Neural progenitor cell (in vitro differentiated cells): Measurements from ENCODE around the gene TK1. TPM values are rescaled to one million over a fixed set of nuclear protein-coding genes. Genes with fewer than 3 reads are reported as not detected.

Experiments
- DNase-seq: peaks from one replicate; pipeline ENCODE4 v3.0.0-alpha.2; 2016; ENCODE audit warnings: low spot score
- H2AFZ ChIP-seq: fragments of 200-600 bp; sonication (generic); replicated peaks from 2 replicates; pipeline ENCODE4 v1.6.1; 2016; ENCODE audit warnings: antibody characterized with exemption
- H3F3A ChIP-seq: fragments of 200-600 bp; sonication (generic); 2 replicates; pipeline ENCODE4 v1.6.1; 2016; ENCODE audit warnings: antibody characterized with exemption, low read depth
- H3K27ac ChIP-seq: fragments of 200-600 bp; sonication (generic); 2 replicates; pipeline ENCODE4 v1.5.1; 2016; ENCODE audit warnings: mild to moderate bottlenecking
- H3K27me3 ChIP-seq: fragments of 200-600 bp; sonication (generic); 2 replicates; pipeline ENCODE4 v1.6.1; 2016; ENCODE audit warnings: mild to moderate bottlenecking, moderate library complexity
- H3K36me3 ChIP-seq: fragments of 200-600 bp; sonication (generic); 2 replicates; pipeline ENCODE4 v1.5.1; 2016
- H3K4me1 ChIP-seq: fragments of 200-600 bp; sonication (generic); 2 replicates; pipeline ENCODE4 v1.6.1; 2016; ENCODE audit warnings: mixed run types
- H3K4me2 ChIP-seq: fragments of 200-600 bp; sonication (generic); 2 replicates; pipeline ENCODE4 v1.6.1; 2016
- H3K4me3 ChIP-seq: fragments of 200-600 bp; sonication (generic); 2 replicates; pipeline ENCODE4 v1.5.1; 2016
- H3K79me2 ChIP-seq: fragments of 200-600 bp; sonication (generic); 2 replicates; pipeline ENCODE4 v1.6.1; 2016; ENCODE audit warnings: low read depth
- H3K9ac ChIP-seq: fragments of 200-600 bp; sonication (generic); 2 replicates; pipeline ENCODE4 v1.6.1; 2016
- H3K9me3 ChIP-seq: fragments of 200-600 bp; sonication (generic); 2 replicates; pipeline ENCODE4 v1.5.1; 2016; ENCODE audit warnings: low read depth
- H4K20me1 ChIP-seq: fragments of 200-600 bp; sonication (generic); 2 replicates; pipeline ENCODE4 v1.6.1; 2016; ENCODE audit warnings: low read depth
- H3K27ac Mint-ChIP-seq: 3 replicates; pipeline ENCODE4 v1.8.0; 2021; ENCODE audit warnings: mixed read lengths
- H3K27me3 Mint-ChIP-seq: 2 replicates; pipeline ENCODE4 v1.8.0; 2022; ENCODE audit warnings: low read depth, mild to moderate bottlenecking, inconsistent platforms, moderate library complexity, mixed read lengths; ENCODE audit not compliant: insufficient read depth
- H3K36me3 Mint-ChIP-seq: 3 replicates; pipeline ENCODE4 v1.8.0; 2021; ENCODE audit warnings: mixed read lengths
- H3K4me1 Mint-ChIP-seq: 3 replicates; pipeline ENCODE4 v1.8.0; 2021; ENCODE audit warnings: mixed read lengths
- H3K4me3 Mint-ChIP-seq: 3 replicates; pipeline ENCODE4 v1.8.0; 2021; ENCODE audit warnings: mild to moderate bottlenecking, moderate library complexity, mixed read lengths
- H3K9me3 Mint-ChIP-seq: 3 replicates; pipeline ENCODE4 v1.8.0; 2020; ENCODE audit warnings: mixed read lengths
- CTCF ChIP-seq: fragments of 200-600 bp; sonication (generic); IDR thresholded peaks from 2 replicates; pipeline ENCODE4 v1.5.1; 2017; ENCODE audit warnings: antibody characterized with exemption, mild to moderate bottlenecking
- EZH2 ChIP-seq: fragments of 200-600 bp; sonication (generic); IDR thresholded peaks from 2 replicates; pipeline ENCODE4 v1.6.1; 2017; ENCODE audit warnings: antibody characterized with exemption, mild to moderate bottlenecking, moderate library complexity
- EZH2phosphoT487 ChIP-seq: fragments of 200-600 bp; sonication (generic); IDR thresholded peaks from 2 replicates; pipeline ENCODE4 v1.6.1; 2017; ENCODE audit warnings: antibody characterized with exemption
- total RNA-seq: library from RNA; depleted of rRNA; stranded (reverse); fragments of >200 nt; gene quantifications from 2 replicates; pipeline ENCODE4 v1.2.3, GENCODE V29; 2015; ENCODE audit warnings: low replicate concordance

The TK1 gene
- total RNA-seq, 1 donor from 2014 or later = 27.3 TPM

- Histone ChIP-seq H3K27ac (no peak overlapping the region), H4K20me1 (peaks cover 22% of the 10 kb centered on the region), H3K27me3 (no peaks in the 10 kb centered on the region), H2AFZ (no peak overlapping the region), H3K4me3 (no peak overlapping the region), H3K9ac (no peak overlapping the region), H3F3A (peaks cover 49% of the 10 kb centered on the region), H3K4me1 (no peaks in the 10 kb centered on the region), H3K36me3 (peaks cover 3% of the 10 kb centered on the region), H3K9me3 (no peaks in the 10 kb centered on the region), H3K4me2 (no peak overlapping the region), H3K79me2 (no peaks in the 10 kb centered on the region)
- Mint-ChIP-seq H3K27me3 (peaks cover 10% of the 10 kb centered on the region), H3K27ac (no peak overlapping the region), H3K9me3 (no peaks in the 10 kb centered on the region), H3K36me3 (peaks cover 28% of the 10 kb centered on the region), H3K4me3 (no peak overlapping the region), H3K4me1 (peaks cover 16% of the 10 kb centered on the region)
- DNase-seq = no peak
- TF ChIP-seq EZH2 (no peak), EZH2phosphoT487 (no peak), CTCF (no peak)
Observed at GRCh38 chr17:78175643-78175981, 11.2 kb downstream of the TK1 start.

- H3K36me3 Mint-ChIP-seq = peaks cover 24% of the 10 kb centered on the region
- peak; percentile 33 for DNase-seq
- Histone ChIP-seq H3K36me3 (no peaks in the 10 kb centered on the region), H3K9me3 (no peaks in the 10 kb centered on the region), H3K4me3 (no peak overlapping the region), H3K27ac (no peak overlapping the region), H3K4me1 (no peaks in the 10 kb centered on the region), H3K27me3 (no peaks in the 10 kb centered on the region), H3K4me2 (no peak overlapping the region), H3K79me2 (no peaks in the 10 kb centered on the region), H3K9ac (no peak overlapping the region), H4K20me1 (peaks cover 25% of the 10 kb centered on the region), H2AFZ (no peak overlapping the region), H3F3A (peaks cover 51% of the 10 kb centered on the region)
- no peak for TF ChIP-seq EZH2
- peak; percentile 35 for TF ChIP-seq CTCF
- H3K4me1 Mint-ChIP-seq = peaks cover 16% of the 10 kb centered on the region
- H3K9me3 Mint-ChIP-seq = no peaks in the 10 kb centered on the region
- H3K27me3 Mint-ChIP-seq = peaks cover 14% of the 10 kb centered on the region
- H3K4me3 Mint-ChIP-seq = no peak overlapping the region
- H3K27ac Mint-ChIP-seq = no peak overlapping the region
Observed at GRCh38 chr17:78174870-78175642, 11.8 kb downstream of the TK1 start.

- H3K4me1 ChIP-seq = peaks cover 3% of the 10 kb centered on the region
- no peak overlapping the region for H2AFZ ChIP-seq
- H3K79me2 ChIP-seq = no peaks in the 10 kb centered on the region
- H3K9me3 ChIP-seq = no peaks in the 10 kb centered on the region
- H4K20me1 ChIP-seq = peaks cover 32% of the 10 kb centered on the region
- no peak overlapping the region for H3K9ac ChIP-seq
- H3K4me3 ChIP-seq = no peak overlapping the region
- peaks cover 57% of the 10 kb centered on the region for H3F3A ChIP-seq
- Mint-ChIP-seq H3K27ac (no peak overlapping the region), H3K36me3 (peaks cover 22% of the 10 kb centered on the region), H3K9me3 (no peaks in the 10 kb centered on the region), H3K4me1 (peaks cover 16% of the 10 kb centered on the region), H3K4me3 (no peak overlapping the region), H3K27me3 (peaks cover 14% of the 10 kb centered on the region)
- no peaks in the 10 kb centered on the region for H3K36me3 ChIP-seq
- DNase-seq = no peak
- H3K27ac ChIP-seq = no peak overlapping the region
- TF ChIP-seq EZH2 = no peak
- TF ChIP-seq CTCF = no peak
- TF ChIP-seq EZH2phosphoT487 = no peak
- no peaks in the 10 kb centered on the region for H3K27me3 ChIP-seq
- H3K4me2 ChIP-seq = no peak overlapping the region
Observed at GRCh38 chr17:78174346-78174869, 12.4 kb downstream of the TK1 start.
